Measurements from ENCODE around the gene GP2. TPM values are rescaled to one million over a fixed set of nuclear protein-coding genes. Genes with fewer than 3 reads are reported as not detected.

Gene GP2
- total RNA-seq, 1 experiment from 2014 or later, result not detected

- H3K36me3 ChIP-seq (ENCODE audit: control insufficient read depth, insufficient read depth, low read length), result no peaks in the 10 kb centered on the region
- intact Hi-C loops (cut with micrococcal nuclease; ENCODE audit: unreplicated experiment), result no loop called here
- no peak for TF ChIP-seq CTCF (IDR thresholded peaks at IDR 0.05; ENCODE audit: insufficient read depth in 1 of 2, low read depth in 1 of 2, low read length in 1 of 2, severe bottlenecking in 1 of 2, unreplicated experiment in 1 of 2)
- Mint-ChIP-seq H3K4me3 (ENCODE audit: unreplicated experiment) (no peak overlapping the region), H3K36me3 (ENCODE audit: insufficient read depth, unreplicated experiment) (no peaks in the 10 kb centered on the region), H3K9me3 (ENCODE audit: unreplicated experiment) (no peaks in the 10 kb centered on the region), H3K27ac (ENCODE audit: unreplicated experiment) (no peak overlapping the region), H3K27me3 (ENCODE audit: insufficient read depth, unreplicated experiment) (peaks cover 6% of the 10 kb centered on the region), H3K4me1 (ENCODE audit: low read depth, unreplicated experiment) (no peaks in the 10 kb centered on the region)
- ChIA-PET CTCF (interaction anchor here (0.9 kb wide), 1 partner anchor 433 kb away, joined by 3 read pairs; no protein-coding TSS in a partner anchor), POLR2A (no interaction called here)
- BruUV-seq (replicated peaks), result no TSS peak
- no peak overlapping the region for H3K4me3 ChIP-seq (ENCODE audit: low read depth, low read length)
- H3K4me1 ChIP-seq, result no peaks in the 10 kb centered on the region; the same call in 1 of the 2 replicates
- no peak for DNase-seq
- H3K9me3 ChIP-seq, result no peaks in the 10 kb centered on the region
- H3K27me3 ChIP-seq (replicated peaks; ENCODE audit: control insufficient read depth, insufficient read depth, low read length), result no peaks in the 10 kb centered on the region; the same call in 1 of the 2 replicates
Observed at GRCh38 chr16:20331635-20332034, 4.3 kb upstream of the GP2 start.

- Mint-ChIP-seq H3K36me3 (ENCODE audit: insufficient read depth, unreplicated experiment) (no peaks in the 10 kb centered on the region), H3K4me1 (ENCODE audit: low read depth, unreplicated experiment) (no peaks in the 10 kb centered on the region), H3K9me3 (ENCODE audit: unreplicated experiment) (no peaks in the 10 kb centered on the region), H3K27ac (ENCODE audit: unreplicated experiment) (no peak overlapping the region), H3K27me3 (ENCODE audit: insufficient read depth, unreplicated experiment) (peaks cover 6% of the 10 kb centered on the region), H3K4me3 (ENCODE audit: unreplicated experiment) (no peak overlapping the region)
- H3K27me3 ChIP-seq (replicated peaks; ENCODE audit: control insufficient read depth, insufficient read depth, low read length), result no peaks in the 10 kb centered on the region; the same call in 1 of the 2 replicates
- H3K4me3 ChIP-seq (ENCODE audit: low read depth, low read length), result no peak overlapping the region
- POLR2A ChIA-PET, result no interaction called here
- intact Hi-C loops (cut with micrococcal nuclease; ENCODE audit: unreplicated experiment), result no loop called here
- no peaks in the 10 kb centered on the region; the same call in 1 of the 2 replicates for H3K4me1 ChIP-seq
- no peak for DNase-seq
- no peaks in the 10 kb centered on the region for H3K9me3 ChIP-seq
- CTCF ChIA-PET, result no interaction called here
- H3K36me3 ChIP-seq (ENCODE audit: control insufficient read depth, insufficient read depth, low read length), result no peaks in the 10 kb centered on the region
- TF ChIP-seq CTCF (IDR thresholded peaks at IDR 0.05; ENCODE audit: insufficient read depth in 1 of 2, low read depth in 1 of 2, low read length in 1 of 2, severe bottlenecking in 1 of 2, unreplicated experiment in 1 of 2), result no peak
- no TSS peak for BruUV-seq (replicated peaks)
Observed at GRCh38 chr16:20329392-20330138, 2.3 kb upstream of the GP2 start.

- H3K4me3 Mint-ChIP-seq (ENCODE audit: unreplicated experiment), result no peak overlapping the region
- Histone ChIP-seq H3K4me3 (ENCODE audit: low read depth, low read length) (no peak overlapping the region), H3K27me3 (replicated peaks; ENCODE audit: control insufficient read depth, insufficient read depth, low read length) (no peaks in the 10 kb centered on the region; the same call in 1 of the 2 replicates), H3K9me3 (no peaks in the 10 kb centered on the region), H3K4me1 (no peaks in the 10 kb centered on the region; the same call in 1 of the 2 replicates), H3K36me3 (ENCODE audit: control insufficient read depth, insufficient read depth, low read length) (no peaks in the 10 kb centered on the region)
- H3K27ac Mint-ChIP-seq (ENCODE audit: unreplicated experiment), result no peak overlapping the region
- ChIA-PET POLR2A (no interaction called here), CTCF (no interaction called here)
- intact Hi-C loops (cut with micrococcal nuclease; ENCODE audit: unreplicated experiment), result no loop called here
- no peaks in the 10 kb centered on the region for H3K4me1 Mint-ChIP-seq (ENCODE audit: low read depth, unreplicated experiment)
- peaks cover 6% of the 10 kb centered on the region for H3K27me3 Mint-ChIP-seq (ENCODE audit: insufficient read depth, unreplicated experiment)
- DNase-seq, result no peak
- H3K36me3 Mint-ChIP-seq (ENCODE audit: insufficient read depth, unreplicated experiment), result no peaks in the 10 kb centered on the region
- no peaks in the 10 kb centered on the region for H3K9me3 Mint-ChIP-seq (ENCODE audit: unreplicated experiment)
- BruUV-seq (replicated peaks), result no TSS peak
- TF ChIP-seq CTCF (IDR thresholded peaks at IDR 0.05; ENCODE audit: insufficient read depth in 1 of 2, low read depth in 1 of 2, low read length in 1 of 2, severe bottlenecking in 1 of 2, unreplicated experiment in 1 of 2), result no peak
Observed at GRCh38 chr16:20326321-20326720, 992 bp downstream of the GP2 start.
